GM19043 (cell line): ENCODE data around the gene ARGLU1.

Experiments used
- ATAC-seq: cut with Tn5 transposase; IDR thresholded peaks from one replicate; pipeline ENCODE4 v1.9.1; 2021; ENCODE audit warnings: low read depth; ENCODE audit not compliant: unreplicated experiment

Gene ARGLU1

DNA sequence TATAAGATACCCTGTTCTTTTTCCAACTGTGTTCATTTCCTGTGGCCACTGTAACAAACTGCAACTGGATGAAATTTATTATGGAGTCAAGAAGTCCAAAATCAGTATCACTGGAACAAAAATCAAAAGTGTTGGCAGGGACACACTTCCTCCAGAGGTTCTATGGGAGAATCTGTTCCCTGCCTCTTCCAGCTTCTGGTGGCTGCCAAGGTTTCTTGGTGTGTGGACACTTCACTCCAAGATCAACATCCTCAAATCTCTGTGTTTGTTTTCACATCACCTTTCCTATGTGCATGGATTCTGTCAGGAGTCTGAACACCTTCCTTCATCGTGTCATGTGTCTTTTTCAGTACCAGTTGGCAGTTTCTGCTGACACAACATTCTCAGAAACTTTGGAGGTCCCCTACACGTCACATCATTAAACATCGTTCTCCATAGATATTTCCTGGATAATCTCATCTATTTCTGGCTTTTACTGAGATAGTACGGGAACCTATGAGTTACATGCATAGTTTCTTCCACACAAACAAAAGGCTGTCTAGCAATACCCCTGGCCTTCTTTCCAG, 17.3 kb downstream of the ARGLU1 start:
- ATAC-seq = no peak

DNA sequence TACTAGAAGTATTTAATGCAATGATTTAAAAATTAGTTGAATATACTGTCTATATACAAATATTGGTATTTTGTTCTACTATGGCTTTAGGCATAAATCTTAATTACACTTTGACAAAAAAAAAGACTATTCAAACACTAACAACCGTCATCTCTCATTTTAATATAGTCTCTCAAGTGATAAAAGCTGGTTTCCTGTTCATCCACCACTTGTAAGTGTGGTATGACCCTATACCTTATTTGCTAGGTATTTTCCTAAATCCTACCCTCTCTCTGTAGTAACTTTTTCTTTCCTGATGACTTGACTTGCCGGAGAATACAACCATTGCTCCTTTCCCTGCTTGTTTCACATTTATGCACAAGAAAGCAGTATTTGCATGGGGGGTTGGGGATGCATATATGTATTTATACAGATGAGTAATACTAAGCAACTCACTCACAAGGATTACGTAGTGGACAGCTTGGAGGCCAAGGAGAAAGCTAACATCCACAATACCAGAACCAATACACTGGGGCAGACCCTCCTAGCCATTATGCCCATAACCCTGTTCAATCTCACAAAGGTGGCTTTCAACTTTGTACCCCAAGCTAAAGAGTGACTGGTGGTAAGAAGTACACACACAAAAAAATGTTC, 19.8 kb downstream of the ARGLU1 start:
- ATAC-seq = no peak

DNA sequence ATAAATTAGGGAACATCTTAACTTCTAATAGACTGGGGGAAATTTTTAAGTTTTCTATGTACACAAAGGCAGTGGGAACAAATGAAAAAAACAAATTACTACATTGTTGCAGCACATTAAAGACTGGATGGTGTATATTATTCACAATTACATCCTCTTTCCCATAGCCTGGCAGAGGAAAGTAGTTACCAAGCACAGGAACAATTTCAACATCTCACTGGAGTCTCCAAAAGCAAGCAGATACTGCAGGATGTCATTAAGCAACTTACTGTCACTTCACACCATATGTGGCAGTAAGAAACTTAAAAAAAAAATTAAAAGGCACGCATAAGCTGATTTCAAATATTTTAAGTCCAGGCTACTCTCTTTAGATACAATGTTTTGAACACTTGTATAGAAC, 26.1 kb downstream of the ARGLU1 start:
- no peak for ATAC-seq

DNA sequence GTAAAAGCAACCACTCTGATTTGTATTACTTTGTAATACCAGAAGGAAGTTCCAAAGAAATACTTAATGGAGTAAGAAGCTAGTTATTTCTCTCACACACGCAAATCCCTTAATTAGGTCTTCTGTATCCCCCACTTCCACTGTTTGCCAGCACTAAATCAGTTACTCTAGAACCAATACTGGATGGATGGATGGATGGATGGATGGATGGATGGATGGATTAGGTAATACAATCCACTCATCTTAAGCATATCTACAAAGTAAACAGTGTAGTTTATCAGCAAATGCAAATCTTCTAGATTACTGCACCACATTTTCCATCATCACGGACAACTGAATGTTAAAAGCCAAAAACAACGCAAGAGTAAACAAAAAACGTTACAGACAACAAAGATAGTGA, 27.3 kb downstream of the ARGLU1 start:
- no peak for ATAC-seq

DNA sequence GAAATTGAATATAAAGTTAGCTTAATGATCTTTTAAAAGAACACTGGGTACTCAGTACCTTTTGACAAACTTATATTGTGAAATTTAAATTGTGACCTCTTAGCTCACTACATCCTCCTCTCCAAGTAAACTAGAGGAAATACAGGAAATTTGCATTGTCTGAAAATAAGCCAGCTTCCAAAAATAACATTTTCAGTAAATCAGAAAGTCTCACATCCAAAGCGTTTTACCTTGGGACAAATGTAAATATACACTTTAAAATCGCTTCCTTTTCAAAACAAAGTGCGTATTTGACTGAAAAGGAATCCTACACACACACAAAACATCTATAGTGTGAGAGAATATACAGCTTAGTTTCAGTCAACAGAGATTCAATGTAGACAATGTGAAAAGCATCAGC, 30.4 kb downstream of the ARGLU1 start:
- ATAC-seq = no peak

DNA sequence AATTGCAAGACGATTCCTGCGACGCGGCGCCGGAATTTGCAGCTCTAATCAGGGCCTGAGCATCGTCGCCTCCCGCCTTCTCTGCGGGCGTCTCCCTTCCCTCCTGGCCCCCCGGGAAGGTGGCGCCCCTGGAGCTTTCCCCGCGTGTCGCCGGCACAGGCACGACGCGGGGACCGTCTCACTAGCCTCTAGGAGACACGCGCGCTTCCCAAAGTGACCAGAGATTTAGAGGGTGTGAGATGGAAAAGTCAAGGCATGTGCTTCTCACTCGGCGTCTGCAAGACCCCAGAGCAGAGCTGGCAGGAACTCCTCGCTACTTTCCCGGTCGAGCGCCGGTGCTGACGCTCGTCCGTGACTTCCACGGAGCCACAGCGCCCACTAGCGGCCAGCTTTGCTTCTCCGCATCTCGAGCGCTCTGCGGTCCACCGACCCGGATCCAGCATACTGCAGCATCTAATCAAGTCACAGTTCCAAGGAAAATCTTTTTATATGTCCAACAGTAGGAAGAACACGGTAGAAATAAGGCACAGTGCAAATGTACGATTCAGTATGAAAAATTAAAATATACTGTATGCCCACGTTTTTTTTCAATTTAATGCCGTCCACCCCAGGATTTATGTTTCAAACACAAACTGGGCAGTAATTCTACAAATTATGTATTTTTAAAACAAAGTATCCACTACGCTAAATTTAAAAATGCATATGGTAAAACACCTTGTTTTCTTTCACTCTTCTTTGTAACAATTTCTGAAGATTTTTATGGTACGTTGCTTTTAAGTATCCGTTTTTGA, 31.5 kb downstream of the ARGLU1 start:
- peak; percentile 34 for ATAC-seq

DNA sequence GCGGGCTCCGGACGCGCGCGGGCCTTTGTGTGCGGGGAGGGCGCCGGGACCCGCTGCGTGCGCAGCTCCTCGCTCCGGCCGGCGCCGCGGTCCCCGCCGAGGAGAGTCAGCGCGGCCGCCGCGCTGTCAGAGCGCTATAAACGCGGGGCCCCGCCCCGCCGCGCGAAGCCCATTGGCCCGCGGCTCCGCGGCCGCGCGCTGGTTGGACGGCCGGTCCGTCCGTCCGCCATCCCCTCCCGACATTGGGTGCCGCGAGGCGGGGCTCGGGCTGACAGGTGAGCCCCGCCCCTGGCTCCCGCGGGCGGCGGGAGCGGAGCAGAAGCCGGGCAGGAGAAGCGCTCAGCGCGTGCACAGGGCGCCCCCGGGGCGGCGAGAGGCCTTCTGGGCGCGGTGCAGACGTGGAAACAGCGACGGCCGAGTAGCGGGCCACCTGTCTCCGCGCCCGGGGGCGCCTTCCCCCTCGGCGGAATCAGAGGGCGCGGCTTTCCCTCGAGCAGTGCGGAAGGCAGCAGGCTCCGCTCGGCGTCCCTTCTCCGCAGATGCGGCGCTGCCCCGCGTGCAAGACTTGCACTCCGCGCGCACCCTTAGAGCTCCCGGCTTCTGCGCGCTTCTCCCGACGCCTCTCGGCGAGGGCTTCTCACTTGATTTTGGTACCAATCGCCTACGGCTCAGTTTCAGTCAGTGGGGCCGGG, 32.2 kb downstream of the ARGLU1 start, which contains the start of gene EFNB2:
Gene EFNB2, minus strand, starts transcription at position 111 of the 692 bp plus-strand sequence. CDS start 698 bp downstream, outside the sequence.
- peak; percentile 88 for ATAC-seq

DNA sequence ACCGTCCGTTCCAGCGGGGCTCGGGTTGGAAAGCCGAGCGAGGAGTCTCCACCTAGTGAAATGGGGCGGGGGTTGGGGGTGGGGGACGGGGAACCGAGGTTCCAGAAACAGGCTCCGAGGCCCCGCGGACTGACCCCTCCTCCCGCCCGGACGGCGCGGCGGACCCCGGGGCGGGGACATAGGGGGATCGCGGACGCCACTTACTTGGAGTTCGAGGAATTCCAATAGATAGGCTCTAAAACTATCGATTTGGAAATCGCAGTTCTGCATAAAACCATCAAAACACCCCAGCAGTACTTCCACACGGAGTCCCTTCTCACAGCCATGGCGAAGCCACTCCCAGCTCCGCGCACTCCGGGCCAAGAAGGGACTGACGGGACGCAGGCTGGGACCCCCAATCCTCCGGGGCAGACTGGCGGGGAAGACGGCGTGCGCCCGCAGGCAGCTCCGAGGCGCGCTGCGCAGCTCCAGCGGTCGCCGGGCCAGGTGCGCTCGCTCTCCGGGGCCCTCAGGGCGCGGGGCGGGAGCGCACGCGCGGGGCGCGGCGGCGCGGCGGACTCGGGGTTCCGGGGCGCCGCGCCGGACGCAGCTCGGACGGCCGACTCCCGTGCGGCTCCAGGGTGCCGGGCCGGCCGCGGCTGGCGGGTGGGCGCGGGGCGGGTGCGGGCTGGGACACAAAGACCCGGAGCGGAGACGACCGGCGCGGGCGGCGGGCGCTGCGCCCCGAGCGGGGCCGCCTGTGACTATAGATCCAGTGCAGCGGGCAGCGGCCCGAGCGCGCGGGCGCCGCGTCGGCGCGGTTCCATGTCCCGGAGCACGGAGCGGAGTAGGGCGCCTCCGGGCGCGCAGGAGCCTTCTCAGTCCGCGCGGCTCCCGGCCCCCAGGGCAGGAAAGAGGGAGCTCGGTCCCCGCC, 33.0 kb downstream of the ARGLU1 start:
- peak; percentile 18 for ATAC-seq

DNA sequence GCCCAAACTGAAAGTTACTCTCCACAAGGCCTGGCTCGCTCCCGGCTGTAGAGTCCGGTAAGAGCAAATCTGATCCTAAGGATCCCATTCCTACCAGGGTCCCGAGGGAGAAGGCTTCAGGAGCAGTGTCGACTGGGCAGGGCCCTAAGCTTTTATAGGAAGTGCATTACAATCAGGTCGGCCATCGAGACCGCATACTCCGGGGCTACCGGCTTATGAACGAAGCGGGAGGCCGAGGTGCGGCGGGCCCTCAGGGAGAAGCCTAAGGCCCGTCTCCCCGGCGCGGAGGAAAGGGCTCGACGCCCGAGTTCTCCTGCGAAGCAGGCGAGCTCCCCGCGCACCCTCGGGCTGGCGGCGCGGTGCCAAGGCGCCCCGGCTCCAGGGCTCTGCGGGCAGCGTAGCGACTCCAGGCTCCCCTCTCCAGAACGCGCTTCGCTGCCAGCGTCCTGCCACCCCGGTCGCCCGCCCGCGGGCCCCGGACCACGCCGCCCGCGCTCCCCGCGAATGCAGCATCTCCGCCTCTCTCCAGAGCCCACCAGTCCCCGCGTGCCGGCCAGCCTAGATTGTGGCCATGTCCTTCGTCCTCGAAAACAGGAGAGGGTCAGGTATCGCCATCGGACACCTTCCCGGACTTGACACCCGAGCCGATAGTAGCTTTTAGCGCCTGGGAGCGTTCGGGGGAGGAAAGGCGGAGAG, 33.8 kb downstream of the ARGLU1 start:
- ATAC-seq = no peak

DNA sequence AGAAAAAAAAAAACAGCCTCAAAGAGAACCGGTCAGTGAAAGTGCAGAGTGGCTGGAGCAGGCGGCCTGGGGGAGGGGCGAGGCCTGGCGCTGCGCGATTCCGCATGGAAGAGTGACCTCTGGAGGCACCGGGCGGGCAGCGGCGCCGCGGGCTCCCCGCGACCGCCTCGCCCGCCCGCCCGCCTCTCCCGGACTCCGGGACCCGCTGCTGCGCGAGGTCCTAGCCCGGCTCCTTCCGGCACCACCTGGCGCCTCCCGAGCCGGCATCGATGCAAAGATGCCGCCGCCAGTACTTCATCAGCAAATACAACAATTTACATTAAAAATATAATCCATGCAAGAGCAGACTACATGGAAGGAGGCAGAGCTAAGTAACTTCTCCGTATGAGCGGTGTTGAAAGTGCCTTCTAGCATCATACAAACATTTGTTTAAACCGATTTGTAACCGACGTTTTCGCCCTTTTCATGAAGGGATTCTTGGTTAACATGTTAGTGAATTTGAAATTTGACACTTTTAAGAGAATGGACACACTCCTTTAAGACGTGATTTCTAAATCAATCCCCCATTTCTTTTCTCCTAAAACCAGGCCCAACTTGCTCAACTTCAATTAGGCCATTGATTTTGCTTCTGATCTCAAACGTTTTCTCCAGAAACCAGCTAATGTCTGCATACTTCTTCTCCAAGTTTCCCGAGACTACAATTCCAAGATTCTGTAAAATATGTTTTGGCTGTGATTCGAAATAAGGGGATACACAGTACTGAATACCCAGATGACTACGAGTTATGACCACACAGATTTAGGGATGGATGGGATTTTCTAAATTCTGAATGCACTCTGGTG, 34.6 kb downstream of the ARGLU1 start:
- no peak for ATAC-seq

DNA sequence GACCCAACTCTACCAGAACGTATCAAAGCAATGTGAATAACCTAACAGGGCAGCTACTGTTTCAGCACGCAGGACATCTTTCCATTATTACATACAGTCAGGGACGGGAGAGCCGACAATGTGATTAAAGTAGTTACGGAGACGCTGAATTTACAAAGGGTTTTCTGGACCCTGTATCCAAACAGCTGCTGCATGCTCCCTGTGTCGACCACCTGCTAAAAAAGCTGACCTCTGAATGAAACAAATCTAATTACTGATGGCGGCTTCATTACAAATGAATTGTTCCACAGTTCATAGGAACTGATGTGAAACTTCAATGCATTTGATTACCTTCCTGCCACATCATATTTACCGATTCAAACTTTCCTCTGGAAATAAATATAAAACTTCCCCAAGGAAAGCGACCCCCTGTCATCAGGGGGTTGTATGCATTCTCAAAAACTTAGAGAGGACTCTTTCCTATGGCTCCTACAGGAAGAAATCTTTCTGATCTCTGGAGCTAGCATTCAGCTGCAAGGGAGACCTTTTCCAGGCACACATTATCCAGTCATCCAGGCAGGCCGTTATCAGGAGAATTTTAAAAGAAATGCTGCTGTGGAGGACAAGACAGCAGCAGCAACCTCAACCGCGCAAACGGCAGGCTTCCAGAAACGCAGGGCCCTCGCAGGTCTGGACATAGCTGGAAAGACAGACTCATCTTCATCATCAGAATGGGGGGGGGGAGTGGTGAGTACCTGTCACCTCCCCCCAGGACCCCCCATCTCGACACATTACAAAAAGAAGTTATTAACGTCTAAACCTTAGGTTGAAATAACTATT, 35.6 kb downstream of the ARGLU1 start:
- no peak for ATAC-seq

DNA sequence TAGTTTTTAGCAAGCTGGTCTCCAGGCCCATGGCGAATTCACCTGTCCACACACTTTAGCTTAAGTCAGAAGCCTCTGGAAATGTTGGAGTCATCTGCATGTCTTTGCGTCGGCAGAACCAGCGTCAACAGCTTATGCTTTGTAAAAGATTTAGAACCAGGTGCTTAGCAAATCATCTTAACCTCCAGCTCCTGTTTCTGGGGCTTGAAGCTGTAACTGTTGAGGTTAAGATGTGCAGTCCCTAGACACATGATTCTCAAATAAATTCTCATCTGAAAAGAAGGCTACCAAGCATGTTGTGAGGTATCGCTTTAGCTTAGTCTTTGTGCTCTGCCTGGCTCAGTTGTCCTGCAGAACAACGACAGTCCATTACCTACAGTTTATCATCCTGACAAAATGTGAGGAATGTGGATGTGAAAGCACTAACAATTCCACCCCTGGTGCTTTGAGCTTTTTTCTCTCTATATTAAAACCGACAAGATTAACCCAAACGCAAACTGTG, 36.9 kb downstream of the ARGLU1 start:
- no peak for ATAC-seq

DNA sequence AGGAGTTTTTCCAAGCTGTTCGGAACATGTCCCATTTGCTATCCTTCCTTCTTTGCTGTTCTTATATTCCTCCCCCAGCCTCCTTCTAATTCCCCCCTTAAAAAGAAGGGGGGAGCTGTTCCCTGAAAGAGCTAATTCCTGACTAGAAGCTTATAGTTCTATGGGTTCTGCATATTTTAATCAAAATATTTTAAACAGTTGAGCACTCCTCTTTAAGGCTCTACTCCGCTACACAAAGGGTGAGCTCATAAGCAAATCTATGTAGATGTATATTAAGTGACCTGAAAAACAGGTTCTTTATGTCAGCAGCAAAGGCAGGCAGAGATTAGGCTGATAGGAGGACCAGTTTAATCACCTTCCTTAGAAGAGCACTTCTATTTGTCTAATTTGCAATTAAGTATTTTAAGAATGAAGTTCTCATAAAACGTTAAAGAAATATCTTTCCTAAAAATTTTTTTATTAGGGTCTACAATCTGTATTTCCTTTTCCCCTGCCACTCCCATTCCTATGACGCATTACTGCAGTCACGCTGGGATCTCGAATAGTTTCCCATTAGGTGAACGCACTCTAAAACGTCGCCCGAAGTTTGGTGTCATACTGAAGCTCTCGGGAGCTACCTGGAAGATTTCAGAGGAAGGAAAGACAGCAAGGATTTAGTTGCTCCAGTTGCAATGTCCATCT, 37.6 kb downstream of the ARGLU1 start:
- ATAC-seq = no peak

DNA sequence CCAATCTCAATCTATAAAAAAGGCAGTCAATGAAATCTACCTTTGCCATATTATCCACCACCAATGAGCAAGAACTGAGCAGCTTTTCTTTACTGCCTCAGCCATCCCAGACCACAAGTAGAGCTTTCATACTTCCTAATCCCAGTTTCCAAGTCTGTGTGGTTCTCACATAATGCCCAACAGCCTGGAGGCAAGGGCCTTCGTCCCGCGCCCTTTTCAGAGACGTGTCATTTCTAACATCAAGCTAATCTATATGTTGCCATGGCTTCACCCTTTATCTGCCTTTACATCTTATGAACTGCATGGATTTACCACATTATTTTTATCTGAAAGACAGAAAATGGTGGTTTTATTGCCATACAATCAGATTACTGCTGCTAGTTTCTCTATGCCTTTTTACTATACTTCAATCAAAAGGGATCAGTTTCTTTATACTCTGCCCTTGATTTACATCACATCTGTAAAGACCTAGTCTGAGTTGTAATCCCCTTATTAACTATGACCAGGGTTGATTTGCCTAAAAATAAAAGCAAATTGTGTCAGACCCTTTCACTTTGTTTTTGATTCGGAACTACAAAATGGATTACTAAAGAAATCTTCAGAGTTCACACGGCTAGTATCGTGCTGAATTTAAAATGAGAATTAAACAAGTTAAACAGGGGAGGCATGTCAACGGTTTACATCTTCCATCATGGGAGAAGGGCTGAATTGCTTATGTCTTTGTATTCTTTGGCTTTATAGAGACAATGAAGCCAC, 38.3 kb downstream of the ARGLU1 start:
- ATAC-seq = no peak

DNA sequence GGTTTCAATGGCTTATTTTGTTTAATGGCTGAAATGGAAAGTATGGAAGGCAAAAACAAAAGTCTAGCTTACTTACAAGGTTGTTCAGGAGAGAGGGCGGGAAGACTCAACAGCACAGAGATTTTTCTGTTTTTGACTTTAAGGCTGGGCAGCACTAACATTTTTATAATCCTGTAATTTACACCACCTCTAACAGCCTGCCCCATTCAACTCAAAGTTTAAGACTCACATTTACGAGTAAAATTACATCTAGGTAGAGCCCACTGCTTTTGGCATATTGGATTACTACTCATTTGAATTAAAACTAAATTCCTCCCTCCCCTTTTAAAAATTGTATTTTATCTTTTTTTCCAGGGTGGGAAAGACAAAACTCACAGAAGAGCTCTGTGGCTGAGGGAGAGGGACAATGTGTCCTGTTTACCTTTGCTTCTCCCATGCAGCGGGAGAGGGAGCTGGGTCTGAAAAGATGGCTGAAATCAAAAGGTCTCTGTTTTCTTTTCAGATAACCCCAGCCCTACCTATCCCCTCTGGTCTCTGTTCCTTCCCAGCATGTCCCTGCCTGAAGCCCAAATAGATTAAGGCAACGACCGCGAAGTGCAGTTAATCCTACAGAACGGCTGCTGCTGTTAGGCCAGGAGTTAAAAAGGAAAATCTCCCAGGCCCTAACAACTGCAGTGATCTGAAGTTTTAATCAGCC, 39.1 kb downstream of the ARGLU1 start:
- ATAC-seq = no peak

DNA sequence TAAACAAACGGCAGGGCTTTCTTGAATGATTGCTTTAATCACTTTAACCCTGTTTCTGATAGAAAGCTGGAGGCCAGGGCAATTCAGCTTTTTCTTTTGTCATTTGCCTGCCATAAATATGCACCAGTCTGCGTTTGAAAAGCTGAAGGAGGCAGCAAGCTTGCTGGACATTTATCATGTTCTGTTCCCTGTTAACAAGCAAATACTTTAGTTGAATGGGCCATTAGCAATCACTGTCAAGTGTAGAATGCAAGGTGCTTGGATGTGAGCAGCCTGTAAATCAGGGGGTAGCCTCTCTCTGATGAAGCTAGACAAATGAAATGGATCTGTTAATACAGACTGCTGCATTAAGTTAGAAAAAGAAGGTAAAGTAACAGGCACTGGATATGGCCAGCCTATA, 40.1 kb downstream of the ARGLU1 start:
- ATAC-seq = no peak
